Lung (tissue), 12 donors: ENCODE measurements around the gene DIRAS3. TPM values are rescaled to one million over a fixed set of nuclear protein-coding genes. Genes with fewer than 3 reads are reported as not detected.

Experiments
- ATAC-seq: fragments of 200-7000 bp; cut with Tn5 transposase; one replicate; pipeline ENCODE4 v1.9.1; 2020; ENCODE audit warnings: moderate number of reproducible peaks; ENCODE audit not compliant: insufficient read depth, low FRiP score
- DNase-seq, 3 donors: peaks; one replicate each; pipeline ENCODE4 v3.0.0-alpha.2; 2013 to 2017
- H3K27ac ChIP-seq, 2 donors: one replicate each; pipeline ENCODE4 v1.5.1; 2013; ENCODE audit warnings: mild to moderate bottlenecking in 2 of 2, moderate library complexity in 2 of 2, control low read depth in 1 of 2, inconsistent platforms in 1 of 2, low read depth in 1 of 2, low read length in 1 of 2
- H3K27me3 ChIP-seq, 3 donors: one replicate each; pipeline ENCODE4 v1.5.1; 2013; ENCODE audit warnings: low read length in 2 of 3; ENCODE audit not compliant: control insufficient read depth in 3 of 3, insufficient read depth in 3 of 3
- H3K36me3 ChIP-seq, 4 donors: one replicate each; pipeline ENCODE4 v1.5.1; 2013; ENCODE audit warnings: low read length in 4 of 4, mild to moderate bottlenecking in 1 of 4, moderate library complexity in 1 of 4; ENCODE audit not compliant: control insufficient read depth in 4 of 4, insufficient read depth in 4 of 4
- H3K4me1 ChIP-seq, 5 donors: one replicate each; pipeline ENCODE4 v1.5.1; 2013; ENCODE audit warnings: low read length in 5 of 5, mild to moderate bottlenecking in 2 of 5, moderate library complexity in 1 of 5; ENCODE audit not compliant: control insufficient read depth in 5 of 5, insufficient read depth in 5 of 5
- H3K4me3 ChIP-seq: one replicate; pipeline ENCODE4 v1.5.1; 2013; ENCODE audit warnings: mild to moderate bottlenecking, control low read depth, moderate library complexity
- H3K9ac ChIP-seq, 2 donors: one replicate each; pipeline ENCODE4 v1.5.1; 2013; ENCODE audit warnings: low read length in 2 of 2, control low read depth in 1 of 2; ENCODE audit not compliant: insufficient read depth in 1 of 2
- H3K9me3 ChIP-seq, 4 donors: one replicate each; pipeline ENCODE4 v1.5.1; 2013; ENCODE audit warnings: low read length in 3 of 4, mild to moderate bottlenecking in 1 of 4, moderate library complexity in 1 of 4; ENCODE audit not compliant: control insufficient read depth in 4 of 4, insufficient read depth in 3 of 4
- WGBS, 2 donors: extraction: QIAGEN DNeasy Blood & Tissue Kit; methylation state at CpG; one replicate each; pipeline ENCODE4 v1.1.7; 2013; 5-methylcytosine and 5-hydroxymethylcytosine counted together
- polyA plus RNA-seq, 2 donors: library from polyadenylated mRNA; stranded (reverse); fragments of 200-250 nt; gene quantifications; one replicate each; pipeline ENCODE4 v1.2.1, GENCODE V29; 2013
- total RNA-seq, 2 donors: library from RNA; depleted of rRNA in 1 of 2; stranded (reverse); fragments of >200 nt in 1 of 2; gene quantifications; one replicate each; pipeline ENCODE4 v1.2.1, GENCODE V29; 2014 to 2021
- TF ChIP-seq, protein P1 (sequence below): IDR thresholded peaks from 2 replicates; pipeline ENCODE4 v1.5.1; 2012; ENCODE audit warnings: mild to moderate bottlenecking; ENCODE audit errors: control extremely low read depth, extremely low read depth
- donor health status: control.
- donor health status: control.
- donor health status: Bipolar disorder and iron deficiency.
- donor health status: healthy.
- donor health status: DM: yes; HTN: yes; CAD: no.

DIRAS3 gene
- total and polyA plus RNA-seq, 4 donors, result 0.68 to 3.5 (median 1.6) TPM

DNA sequence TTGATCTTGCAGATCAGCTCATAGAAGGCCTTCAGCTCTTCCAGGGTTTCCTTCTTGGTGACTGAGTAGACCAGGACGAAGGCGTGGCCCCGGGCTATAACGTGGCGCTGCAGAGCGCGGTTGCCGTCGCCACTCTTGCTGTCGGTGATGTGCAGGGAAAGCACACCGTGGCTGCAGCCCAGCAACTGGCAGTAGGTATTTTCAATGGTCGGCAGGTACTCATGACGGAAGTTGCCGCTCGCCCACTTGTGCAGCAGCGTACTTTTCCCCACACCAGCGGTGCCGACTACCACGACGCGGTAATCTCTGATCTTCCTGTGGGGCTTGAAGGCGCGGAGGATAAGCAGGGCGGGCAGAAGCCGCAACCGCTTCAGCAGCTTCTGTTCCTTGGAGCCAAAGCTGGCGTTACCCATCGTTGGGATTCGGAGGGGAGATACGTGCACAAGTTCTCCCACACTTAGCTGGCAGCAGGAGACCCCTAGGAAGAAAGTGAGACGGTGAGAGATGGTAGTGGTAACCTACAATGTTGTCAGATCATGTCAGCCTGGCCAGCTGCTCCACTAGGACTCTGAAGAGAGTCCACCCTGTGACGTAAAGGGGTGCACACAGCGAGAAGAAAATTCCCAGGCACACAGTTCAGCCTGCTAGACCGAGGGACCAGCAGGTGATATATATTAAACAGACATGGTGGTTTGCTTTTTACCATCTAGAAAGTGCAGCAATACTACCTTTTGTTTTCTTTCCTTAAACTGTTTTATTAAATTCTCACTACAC lies 3.4 kb downstream of the DIRAS3 start:
- WGBS, 2 donors, result 52 to 70% methylated on average over 34 of the region's 34 CpGs
- DNase-seq (no peak), ATAC-seq (no peak)
- peaks cover 0 to 41% (median 14%) of the 10 kb centered on the region in 3 donors for H3K27me3 ChIP-seq
- H3K4me1 ChIP-seq, result no peaks in the 10 kb centered on the region
- TF ChIP-seq, protein P1, sequence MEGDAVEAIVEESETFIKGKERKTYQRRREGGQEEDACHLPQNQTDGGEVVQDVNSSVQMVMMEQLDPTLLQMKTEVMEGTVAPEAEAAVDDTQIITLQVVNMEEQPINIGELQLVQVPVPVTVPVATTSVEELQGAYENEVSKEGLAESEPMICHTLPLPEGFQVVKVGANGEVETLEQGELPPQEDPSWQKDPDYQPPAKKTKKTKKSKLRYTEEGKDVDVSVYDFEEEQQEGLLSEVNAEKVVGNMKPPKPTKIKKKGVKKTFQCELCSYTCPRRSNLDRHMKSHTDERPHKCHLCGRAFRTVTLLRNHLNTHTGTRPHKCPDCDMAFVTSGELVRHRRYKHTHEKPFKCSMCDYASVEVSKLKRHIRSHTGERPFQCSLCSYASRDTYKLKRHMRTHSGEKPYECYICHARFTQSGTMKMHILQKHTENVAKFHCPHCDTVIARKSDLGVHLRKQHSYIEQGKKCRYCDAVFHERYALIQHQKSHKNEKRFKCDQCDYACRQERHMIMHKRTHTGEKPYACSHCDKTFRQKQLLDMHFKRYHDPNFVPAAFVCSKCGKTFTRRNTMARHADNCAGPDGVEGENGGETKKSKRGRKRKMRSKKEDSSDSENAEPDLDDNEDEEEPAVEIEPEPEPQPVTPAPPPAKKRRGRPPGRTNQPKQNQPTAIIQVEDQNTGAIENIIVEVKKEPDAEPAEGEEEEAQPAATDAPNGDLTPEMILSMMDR, result no peak
- no peak overlapping the region for H3K4me3 ChIP-seq
- peaks cover 0 to 13% (median 0%) of the 10 kb centered on the region in 4 donors for H3K9me3 ChIP-seq
- H3K27ac ChIP-seq, result no peak overlapping the region
- H3K9ac ChIP-seq, result no peak overlapping the region
- no peaks in the 10 kb centered on the region for H3K36me3 ChIP-seq

DNA sequence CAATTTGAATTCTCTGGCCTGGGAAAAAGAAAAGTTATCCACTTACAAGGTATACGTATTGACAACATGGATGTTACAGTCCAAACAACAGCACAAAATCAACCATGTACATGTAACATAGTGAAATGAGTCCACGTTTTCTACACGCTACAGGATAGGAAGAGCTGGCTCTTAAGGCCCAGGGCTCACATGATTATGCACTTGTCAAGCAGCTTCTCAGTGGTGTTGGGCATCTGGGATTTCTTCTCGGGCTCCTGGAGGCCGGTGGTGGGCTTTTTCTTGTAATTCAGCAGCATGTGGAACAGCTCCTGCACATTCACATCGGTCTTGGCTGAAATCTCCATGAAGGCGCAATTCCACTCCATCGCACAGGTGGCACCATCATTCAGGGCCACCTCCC lies 4.0 kb downstream of the DIRAS3 start:
- WGBS, 2 donors, result 87 to 90% methylated on average over 8 of the region's 8 CpGs
- TF ChIP-seq, protein P1, result no peak
- no peaks in the 10 kb centered on the region for H3K36me3 ChIP-seq
- no peak overlapping the region for H3K4me3 ChIP-seq
- no peak overlapping the region for H3K9ac ChIP-seq
- H3K27ac ChIP-seq, result no peak overlapping the region
- no peak for DNase-seq
- peaks cover 0 to 8% (median 0%) of the 10 kb centered on the region in 4 donors for H3K9me3 ChIP-seq
- no peak for ATAC-seq
- no peaks in the 10 kb centered on the region for H3K4me1 ChIP-seq
- H3K27me3 ChIP-seq, result peaks cover 0 to 41% (median 14%) of the 10 kb centered on the region in 3 donors

DNA sequence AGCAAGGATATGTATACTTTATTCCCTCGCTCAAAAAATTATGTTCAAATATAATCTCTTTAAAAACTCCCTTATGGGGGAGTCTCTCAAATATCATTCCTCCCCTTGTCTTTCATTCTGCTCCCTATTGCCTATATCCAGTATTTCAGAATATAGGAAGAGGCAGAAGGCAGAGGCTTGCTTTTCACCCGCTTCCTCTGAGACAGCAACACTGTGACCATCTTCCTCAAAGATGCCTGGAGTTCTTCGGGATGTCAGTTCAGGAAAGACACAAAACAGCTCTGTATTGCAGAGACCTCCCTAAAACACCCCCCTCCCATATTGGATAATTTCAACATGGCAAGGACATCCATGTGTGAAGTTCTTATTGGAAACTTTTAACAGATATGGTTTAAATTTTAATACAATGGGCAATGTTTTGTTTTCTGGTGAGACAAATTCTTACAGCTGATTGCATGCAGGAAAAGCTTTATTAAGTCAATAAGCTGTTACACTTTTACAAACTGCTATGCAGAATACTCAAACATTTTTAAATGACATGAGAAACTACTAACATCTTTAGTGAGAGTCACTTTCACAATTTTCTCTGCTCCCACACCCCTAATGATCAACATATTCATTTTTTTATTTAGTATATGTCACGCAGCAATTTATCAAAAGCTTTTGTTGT lies 4.8 kb downstream of the DIRAS3 start:
- TF ChIP-seq, protein P1, result no peak
- H3K36me3 ChIP-seq, result no peaks in the 10 kb centered on the region
- DNase-seq, result no peak
- 94% methylated on average over 4 of the region's 4 CpGs for WGBS, 2 donors
- H3K9ac ChIP-seq, result no peak overlapping the region
- H3K4me3 ChIP-seq, result no peak overlapping the region
- ATAC-seq, result no peak
- no peak overlapping the region for H3K27ac ChIP-seq
- peaks cover 0 to 8% (median 0%) of the 10 kb centered on the region in 4 donors for H3K9me3 ChIP-seq
- H3K27me3 ChIP-seq, result peaks cover 0 to 38% (median 12%) of the 10 kb centered on the region in 3 donors
- H3K4me1 ChIP-seq, result no peaks in the 10 kb centered on the region
